IPS-NIHi7 (cell line): ENCODE measurements around the gene CAPS.

Experiments used
- DNase-seq: peaks from one replicate; pipeline ENCODE4 v3.0.0; 2012; ENCODE audit warnings: mixed read lengths; ENCODE audit errors: extremely low spot score

CAPS gene

DNA sequence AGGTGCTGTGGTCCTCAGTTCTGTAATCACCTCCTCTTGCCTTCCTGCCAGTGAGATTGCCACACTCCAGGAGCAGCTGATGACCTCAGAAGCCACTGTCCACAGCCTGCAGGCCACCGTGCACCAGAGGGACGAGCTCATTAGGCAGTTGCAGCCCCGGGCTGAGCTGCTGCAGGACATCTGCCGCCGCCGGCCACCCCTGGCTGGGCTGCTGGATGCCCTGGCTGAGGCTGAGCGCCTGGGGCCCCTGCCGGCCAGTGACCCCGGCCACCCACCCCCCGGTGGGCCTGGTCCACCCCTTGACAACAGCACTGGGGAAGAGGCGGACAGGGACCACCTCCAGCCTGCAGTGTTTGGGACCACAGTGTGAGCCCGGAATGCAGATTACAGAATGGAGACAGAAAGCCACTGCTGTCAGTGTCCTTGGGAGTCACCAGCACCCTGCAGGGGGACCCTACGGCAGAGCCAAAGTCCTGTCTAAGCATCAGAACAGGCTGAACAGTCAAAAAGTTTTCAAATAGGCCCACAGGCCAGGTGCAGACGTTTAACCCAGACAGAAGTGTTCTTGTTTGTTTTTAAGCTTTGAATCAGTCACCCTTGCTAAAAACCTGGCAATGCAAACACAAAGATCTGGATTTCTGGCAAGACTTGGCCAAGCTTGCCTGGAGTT, 5.1 kb upstream of the CAPS start:
- no peak for DNase-seq

DNA sequence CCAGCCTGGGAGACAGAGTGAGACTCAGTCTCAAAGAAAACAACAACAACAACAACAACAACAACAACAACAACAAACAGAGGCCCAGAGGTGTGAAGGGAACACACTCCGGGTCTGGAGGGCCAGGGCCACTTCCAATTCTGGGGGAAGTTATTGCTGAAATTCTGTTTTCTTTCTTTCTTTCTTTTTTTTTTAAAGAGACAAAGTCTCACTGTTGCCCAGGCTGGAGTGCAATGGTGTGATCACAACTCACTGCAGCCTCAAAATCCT, 3.5 kb upstream of the CAPS start:
- no peak for DNase-seq

DNA sequence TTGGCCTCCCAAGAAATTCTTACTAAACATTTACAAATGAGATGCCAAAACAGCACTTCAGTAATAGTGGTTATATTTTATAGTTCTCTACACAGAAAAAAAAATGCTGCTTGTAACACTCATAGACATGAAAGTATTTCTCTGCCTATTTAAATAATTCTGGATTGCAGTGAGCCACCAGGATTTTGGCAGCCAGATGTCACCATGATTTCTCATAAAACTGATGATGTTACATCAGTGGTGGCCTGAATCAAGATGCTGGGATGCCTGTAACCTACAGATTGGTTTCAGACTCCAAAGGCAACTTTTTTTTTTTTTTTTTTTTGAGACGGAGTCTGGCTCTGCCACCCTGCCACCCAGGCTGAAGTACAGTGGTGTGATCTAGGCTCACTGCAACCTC, 2.7 kb upstream of the CAPS start:
- no peak for DNase-seq

DNA sequence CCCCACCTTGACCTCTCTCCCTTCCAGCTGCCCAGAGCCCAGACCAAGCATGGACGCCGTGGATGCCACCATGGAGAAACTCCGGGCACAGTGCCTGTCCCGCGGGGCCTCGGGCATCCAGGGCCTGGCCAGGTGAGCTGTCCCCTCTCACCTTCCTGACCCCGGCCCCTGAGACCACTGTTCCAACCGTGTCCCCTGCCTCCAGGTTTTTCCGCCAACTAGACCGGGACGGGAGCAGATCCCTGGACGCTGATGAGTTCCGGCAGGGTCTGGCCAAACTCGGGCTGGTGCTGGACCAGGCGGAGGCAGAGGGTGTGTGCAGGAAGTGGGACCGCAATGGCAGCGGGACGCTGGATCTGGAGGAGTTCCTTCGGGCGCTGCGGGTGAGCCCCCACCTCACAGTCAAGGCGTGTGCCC, 312 bp downstream of the CAPS start:
- DNase-seq = no peak

DNA sequence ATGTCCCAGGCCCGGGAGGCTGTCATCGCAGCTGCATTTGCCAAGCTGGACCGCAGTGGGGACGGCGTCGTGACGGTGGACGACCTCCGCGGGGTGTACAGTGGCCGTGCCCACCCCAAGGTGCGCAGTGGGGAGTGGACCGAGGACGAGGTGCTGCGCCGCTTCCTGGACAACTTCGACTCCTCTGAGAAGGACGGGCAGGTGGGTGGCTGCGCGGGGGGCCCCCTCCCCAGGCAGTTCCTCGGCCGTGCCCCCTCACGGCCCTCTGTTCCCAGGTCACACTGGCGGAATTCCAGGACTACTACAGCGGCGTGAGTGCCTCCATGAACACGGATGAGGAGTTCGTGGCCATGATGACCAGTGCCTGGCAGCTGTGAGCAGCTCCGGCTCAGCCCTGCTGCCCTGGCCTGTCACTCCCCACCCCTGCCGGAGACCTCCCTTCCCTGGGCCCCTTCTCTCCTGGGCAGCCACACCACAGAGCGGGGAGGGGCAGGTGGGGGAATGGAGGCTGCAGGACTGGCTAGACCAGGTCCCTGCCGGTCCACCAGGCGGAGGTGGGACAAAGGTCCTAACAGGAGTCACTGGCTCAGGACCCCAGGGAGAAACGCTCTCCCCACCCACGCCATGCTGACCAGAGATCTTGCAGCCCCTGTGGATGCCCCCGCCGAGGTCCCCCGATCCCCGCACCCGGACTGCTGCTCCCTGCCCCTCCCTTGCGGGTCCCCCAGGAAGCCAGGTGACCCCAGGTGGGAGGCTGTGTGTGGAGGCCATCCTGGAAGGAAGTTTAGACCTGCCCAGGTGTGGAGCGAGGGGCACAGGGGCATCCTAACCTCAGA, 1.1 kb downstream of the CAPS start:
- no peak for DNase-seq

DNA sequence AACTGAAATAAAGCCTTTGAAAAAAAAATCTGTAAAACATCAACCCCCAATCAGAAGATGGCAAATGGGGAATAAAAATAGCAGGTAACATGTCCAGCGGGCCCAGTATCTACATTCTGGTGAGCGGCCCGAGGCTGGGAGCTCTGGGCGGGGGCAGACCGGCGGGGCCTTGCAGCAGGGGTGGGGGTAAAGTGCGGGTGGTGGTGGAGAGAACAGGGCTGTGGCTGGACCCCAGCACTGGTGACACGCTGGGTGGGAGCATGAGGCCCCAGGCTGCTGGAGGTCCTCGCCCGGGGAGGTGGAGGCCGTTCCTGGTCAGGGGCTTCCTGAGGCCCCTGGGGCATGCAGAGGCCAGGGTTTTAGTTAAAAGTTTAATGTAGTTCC, 1.7 kb downstream of the CAPS start:
- DNase-seq = no peak

DNA sequence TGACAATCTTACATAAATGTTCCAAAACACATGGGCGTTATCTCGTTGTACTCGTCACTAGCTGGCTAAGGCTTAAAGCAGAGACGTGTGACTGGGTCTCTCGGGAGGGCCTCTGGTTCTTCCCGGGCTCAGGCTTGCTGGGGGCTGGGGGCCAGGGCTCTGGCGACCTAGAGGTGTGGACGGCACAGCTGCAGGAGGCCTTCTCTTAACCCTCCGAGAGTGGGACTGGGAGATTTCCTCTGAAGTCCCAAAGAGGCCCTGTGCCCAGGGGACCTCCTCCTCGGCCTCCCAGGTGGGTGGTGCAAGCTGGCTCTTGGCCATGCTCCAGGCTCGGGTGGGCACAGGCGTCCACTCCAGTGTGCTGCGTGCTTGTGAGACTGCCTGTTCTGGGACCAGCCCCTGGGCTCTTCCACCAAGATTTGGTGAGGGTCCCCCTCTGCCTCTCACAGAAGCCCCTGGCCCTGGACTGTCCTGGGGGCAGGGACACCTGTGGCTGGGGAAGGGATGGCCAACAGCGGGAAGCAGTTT, 2.2 kb downstream of the CAPS start:
- no peak for DNase-seq

DNA sequence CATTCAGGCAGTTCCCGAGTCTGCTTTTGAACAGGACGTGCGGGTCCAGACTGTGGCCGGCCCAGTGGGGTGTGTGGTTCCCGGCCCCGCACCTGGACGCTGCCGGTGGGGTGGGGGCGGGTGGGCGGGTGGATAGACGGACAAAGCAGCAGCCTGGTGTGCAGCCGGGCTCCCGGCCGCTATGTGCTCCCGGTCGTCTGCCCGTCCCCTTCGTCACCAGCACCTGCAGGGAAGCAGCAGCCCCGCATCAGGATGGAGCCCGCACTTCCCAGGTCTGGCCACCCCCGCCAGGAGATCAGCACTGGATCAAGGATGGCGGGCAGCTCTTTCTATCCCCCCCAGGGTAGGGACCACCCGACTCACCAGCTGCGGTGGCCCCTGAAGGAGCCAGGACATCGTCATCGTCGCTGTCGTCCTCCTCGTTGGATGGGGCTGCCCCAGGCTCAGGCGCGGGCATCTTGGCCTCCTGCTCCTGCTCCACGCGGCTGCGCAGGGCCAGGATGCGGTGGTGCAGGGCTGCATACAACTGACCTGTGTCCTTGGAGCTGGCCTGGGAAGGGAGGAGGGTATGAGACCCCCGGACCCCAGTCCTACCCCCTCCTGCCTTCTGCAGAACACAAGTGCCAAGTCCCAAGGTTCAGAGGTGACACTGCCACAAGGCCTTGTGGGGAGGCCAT, 3.5 kb downstream of the CAPS start:
- DNase-seq = no peak

DNA sequence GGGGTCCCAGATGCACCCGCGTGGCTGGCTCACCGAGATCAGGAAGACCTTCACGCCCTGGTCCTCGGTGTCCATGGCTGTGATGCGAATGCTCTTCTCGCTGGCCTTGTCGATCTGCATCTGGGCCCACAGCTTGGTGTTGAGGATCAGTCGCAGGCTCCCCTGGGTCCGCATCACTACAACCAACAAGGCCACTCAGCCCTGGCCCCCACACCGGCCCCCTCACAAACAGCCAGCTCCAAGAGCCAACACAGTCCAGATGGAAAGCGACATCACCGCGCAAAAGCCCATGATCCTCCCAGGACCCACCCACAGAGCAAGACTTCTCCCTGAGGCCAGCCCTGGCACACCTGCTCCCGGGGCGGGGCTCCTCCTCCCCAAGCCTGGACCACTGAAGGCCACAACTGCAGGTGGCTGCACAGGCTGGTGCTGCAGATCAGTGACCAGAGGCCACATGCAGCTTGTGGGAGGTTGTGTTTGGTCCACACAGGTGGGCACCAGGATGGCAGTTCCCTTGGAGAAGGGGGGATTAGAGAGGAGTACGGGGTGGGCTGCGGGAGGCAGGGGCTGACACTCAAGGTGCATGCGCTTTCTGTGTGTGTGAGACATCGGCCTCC, 4.5 kb downstream of the CAPS start:
- DNase-seq = no peak

DNA sequence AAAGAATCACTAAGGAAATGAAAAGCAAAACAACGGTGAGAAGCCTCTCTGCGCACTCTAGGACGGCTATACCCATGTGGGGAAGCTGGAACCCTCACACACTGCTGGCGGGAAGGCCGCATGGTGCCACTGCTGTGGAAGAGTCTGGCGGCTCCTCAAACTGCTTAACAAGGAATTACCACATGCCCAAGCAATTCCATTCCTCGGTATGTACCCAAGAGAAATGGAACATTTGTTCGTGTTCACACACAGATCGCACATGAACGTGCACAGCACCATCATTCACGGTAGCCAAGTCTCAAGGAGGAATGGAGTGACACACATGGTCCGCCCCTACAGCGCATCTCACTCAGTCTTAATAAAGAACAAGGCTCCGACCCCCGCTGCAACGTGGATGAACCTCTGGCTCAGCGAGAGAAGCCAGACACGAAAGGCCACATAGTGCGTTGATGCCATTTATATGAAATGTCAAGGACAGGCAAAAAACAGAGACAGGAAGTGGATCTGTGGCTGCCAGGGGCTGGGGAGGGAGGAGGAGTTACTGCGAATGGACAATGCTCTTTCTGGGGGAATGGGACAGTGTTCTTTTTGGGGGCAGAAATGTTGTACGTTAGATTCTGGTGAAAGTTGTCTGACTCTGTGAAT, 7.6 kb downstream of the CAPS start:
- no peak for DNase-seq

DNA sequence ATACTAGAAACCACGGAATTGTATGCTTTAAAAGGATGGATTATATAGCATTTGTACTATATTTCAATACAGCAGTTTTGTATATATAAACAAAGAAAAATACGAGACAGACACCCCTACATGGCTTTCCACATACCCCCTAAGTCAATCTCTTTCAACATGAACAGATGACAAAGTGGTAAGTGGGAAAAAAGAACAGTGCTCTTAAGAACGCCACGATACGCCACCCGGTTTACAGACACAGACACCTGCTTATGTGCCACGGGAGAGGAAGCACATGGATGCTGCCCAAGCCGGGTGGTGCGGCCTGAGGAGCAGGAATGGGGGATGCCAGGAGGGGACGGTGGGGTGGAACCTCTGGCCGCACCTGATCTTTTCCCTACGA, 8.1 kb downstream of the CAPS start:
- DNase-seq = no peak

DNA sequence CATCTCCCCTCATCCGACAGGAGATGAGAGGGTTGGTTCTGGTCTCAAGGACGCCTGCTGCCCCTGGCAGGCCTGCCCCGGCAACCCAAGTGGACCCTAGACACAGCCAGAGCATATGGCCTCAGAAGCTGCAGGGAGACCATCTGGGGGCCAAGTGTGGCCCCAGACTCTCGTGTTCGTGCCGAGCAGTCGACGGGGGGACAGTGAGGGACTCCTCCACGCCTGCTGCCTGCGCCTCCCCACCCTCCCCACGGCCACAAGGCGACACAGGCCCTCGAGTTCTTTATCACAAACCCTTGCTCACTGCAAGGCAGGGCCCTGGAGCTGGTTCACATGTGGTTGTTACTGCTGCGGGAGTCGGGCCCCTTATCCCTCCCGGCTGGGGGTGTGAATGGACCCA, 9.3 kb downstream of the CAPS start:
- DNase-seq = no peak

DNA sequence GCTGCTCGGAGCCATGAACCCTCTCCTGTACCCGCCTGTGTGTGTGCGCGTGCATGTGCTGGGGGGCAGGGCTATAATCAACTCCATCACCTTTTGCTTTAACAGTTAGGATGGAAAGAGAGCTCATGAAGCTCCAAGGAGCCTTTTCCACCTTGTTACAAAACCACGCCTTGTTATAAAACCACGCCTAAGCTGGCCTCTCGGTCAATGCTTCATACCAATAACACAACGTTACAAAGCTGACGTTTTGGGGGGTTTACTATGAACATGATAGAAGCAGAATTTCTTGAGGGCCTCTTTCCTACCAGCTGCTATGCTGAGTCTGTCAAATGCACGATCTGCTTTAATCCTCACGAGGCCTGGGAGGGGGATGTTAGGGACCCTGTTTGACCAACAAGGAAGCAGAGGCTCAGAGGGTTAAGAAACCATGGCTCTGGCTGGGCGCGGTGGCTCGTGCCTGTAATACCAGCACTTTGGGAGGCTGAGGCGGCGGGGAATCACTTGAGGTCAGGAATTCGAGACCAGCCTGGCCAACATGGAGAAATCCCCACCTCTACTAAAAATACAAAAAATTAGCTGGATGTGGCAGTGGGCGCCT, 11.9 kb downstream of the CAPS start:
- DNase-seq = no peak

DNA sequence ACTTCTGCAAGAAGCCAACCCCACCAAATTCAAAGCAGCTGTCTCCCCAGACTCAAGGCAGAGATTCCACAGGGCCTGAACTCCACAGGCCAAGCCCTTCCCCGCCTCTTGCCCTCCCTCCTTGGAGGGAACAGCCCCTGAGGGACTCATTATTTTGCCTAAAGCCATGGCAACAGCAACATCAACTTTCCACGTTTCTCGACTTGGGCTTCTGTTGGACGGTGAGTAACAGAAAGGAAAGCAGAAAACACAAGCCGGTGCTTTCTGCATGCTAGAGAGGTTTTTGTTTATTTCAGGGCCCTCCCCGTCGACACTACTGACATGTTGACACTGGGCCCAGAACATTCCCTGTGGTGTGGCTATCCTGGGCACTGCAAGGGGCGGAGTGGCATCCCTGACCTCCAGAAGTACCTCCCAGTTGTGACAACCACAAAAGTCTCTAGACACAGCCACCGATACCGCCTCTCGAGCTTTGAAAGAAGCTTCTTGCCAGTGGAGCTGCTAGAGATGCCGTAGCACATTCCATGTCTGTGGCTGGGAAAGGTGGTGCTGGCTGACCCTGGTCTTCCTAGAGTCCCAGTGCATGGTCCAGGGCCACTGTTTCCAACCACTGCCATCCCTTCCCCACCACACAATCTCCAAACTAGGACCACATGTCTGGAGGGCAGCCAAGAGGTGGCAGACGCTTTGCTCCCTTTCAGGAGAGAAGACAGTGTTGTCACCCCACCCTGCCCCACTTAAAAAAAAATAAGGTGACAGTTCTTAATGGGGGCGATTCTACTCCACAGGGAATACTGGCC, 12.8 kb downstream of the CAPS start:
- no peak for DNase-seq

DNA sequence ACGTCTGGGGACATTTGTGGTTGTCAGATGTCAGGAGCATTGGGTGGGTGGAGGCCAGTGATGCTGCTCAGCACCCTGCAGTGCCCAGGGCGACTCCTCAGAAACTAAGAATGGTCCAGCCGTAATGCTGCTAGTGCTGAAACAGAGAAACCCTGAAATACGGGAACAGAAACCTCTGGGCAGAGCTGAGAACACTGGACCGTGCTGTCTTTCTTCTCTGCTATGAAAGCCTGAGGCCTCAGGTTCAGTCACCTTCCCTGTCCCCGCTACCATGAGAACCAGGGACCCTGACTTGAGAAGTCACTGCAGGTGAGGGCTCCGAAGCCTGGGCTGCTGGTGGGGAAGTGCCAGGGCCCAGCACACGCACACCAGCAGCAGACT, 13.4 kb downstream of the CAPS start:
- no peak for DNase-seq

DNA sequence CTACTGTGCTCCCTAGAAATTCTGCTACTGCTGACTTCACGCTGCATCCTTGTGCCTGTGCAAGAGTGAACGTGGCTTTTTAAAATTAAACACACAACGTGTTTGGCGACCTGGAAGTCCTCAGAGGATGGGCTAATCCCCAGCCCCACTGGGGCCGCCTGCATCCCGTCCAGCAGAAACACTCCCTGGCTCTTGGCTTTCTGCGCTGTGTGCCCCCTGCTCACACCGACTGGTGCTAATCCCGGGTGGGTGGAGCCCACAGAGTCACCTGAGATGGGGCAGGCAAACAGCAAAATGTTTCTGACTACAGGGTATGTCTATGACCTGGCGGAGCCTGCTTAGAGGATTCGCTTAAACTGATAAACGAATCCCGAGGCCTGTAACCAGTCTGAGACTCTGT, 15.1 kb downstream of the CAPS start:
- DNase-seq = no peak

DNA sequence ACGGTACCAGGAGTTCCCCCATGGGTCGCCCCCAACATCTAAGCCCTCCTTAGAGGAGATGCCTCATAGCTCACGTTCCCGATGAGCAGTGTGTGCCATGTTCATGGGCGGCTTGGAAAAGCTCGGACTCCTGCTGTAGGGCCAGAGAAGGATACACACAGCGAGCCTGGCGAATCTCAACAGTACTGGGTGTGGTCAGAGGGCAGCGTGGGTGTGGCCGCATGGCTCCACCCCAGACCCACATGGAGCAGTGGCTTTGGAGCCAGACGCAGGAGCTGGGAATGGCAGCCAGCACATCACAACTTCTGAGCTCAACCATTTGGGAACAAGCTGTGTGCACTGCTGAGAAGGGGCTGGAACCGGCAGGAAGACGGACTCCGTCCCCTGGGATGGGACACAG, 15.6 kb downstream of the CAPS start:
- peak; percentile 39 for DNase-seq

DNA sequence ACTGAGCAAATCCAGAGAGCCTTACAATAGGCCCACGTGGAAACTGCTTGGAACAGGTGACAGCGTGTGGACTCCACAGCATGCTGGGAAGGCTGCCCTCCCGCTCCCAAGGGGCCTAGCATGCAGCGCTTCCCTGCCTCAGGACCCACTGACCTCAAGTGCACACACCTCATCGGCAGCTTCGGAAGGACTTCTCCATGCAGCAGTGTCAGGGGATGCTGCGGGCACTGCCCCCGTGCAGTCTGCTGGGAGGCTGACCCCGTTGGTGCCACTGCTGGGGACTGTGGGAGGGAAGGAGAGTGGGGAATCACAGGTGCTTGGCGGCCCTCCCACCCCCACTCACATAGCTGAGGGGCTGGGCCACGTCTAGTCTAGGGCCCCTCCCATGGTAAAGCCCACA, 17.2 kb downstream of the CAPS start:
- no peak for DNase-seq

DNA sequence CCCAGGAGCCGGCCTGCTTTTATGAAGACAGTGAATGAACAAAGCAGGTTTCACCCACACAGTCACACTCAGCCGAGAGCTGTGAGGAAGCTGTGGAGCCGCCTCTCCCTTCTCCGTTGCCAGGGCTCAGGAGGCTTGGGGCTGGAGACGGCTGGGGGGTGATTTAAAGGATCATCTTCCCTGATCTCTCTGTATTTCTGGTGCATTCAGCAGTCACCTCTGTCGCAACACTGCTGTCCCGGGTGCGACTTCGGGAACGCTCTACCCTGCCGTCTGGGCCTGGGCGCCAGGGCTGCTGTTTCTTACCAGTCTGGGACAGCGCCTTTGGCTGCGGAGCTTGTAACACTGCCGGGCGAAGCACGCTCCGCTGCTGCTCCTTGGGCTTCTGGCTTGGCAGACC, 18.1 kb downstream of the CAPS start:
- DNase-seq = no peak

DNA sequence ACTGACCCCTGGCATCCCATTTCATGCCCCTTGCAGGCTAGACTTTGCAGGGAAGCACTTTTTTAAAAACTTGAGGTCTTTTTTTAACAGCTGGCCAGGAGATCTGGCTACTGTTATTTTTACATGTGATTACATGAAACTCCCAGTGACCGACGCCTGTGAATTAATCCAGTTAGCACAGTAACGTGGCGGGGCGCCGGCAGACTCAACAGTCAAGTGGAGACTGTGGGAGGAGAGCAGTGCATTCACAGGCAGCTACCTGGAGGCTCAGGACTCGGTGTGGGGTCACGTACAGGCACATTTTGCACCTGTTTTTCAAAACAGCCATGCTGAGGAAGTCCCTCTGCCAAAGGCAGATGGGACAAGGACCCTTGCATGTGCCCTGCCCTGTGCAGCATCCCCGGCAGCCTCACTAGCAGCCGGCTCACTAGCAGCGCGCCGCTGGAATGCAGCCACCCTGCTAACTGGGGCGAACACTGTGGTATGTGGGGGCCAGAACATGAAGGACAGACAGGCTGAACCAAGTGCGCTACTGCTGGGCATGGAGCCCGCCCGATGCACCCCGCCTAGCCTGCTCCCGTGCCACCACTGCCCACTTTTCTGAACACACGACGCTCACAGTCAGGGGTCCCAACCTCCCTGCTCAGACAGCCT, 18.7 kb downstream of the CAPS start:
- DNase-seq = no peak
